ENCODE data around the gene LCA5L.

Gene LCA5L

GRCh38 chr21:39452207-39452969, 6.8 kb upstream of the LCA5L start:
- no peak for TF ChIP-seq CTCF (IDR thresholded peaks at IDR 0.05; ENCODE audit: insufficient read depth, missing control alignments)
- FAIRE-seq = no peak
- no peak for DNase-seq (ENCODE audit: insufficient read length, low spot score)

DNA sequence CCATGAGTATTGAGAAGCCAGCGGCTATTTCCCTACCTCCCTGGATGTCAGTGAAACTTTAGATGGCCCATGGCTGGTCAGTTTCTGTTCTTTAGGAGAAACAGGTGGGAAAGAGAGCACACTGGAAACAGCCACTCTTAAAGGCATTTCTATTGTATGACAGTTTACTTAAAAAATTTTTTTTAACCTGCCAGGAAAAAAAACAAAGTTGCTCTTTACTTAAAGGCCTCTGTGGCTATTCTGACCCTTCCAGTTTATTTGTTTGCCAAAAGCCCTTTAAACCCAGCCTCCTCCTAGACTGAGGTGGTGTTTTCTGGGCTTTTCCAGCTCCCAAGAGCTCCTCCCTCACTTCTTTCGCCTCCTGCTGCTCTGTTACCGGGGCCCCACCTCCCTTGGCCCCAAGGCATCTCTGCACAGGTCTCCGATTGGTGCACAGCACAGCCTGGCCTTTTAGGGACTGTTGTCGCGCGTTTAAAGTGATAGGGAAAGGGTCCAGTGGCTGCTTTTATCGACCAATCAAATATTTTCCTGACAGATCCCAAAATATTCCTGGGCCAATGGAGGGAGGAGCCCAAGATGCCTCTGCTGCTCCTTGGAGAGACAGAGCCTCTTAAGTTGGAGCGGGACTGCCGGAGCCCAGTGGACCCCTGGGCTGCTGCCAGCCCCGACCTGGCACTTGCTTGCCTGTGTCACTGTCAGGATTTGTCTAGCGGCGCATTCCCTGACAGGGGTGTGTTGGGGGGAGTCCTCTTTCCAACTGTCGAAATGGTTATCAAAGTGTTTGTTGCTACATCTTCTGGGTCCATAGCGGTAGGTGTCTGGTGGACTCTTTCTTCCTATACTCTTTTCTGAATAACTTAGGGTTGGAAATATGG, 6.0 kb upstream of the LCA5L start, which contains the start of gene SH3BGR:
TSS of gene SH3BGR (plus strand) at position 639 of the 875 bp plus-strand sequence. CDS start at position 766, 127 bp downstream.
- TF ChIP-seq CTCF (IDR thresholded peaks at IDR 0.05; ENCODE audit: insufficient read depth, missing control alignments) = no peak
- DNase-seq (ENCODE audit: insufficient read length, low spot score) (no peak), FAIRE-seq (no peak)

GRCh38 chr21:39447264-39447663, 1.7 kb upstream of the LCA5L start:
- no peak for TF ChIP-seq CTCF (IDR thresholded peaks at IDR 0.05; ENCODE audit: insufficient read depth, missing control alignments)
- no peak for FAIRE-seq

DNA sequence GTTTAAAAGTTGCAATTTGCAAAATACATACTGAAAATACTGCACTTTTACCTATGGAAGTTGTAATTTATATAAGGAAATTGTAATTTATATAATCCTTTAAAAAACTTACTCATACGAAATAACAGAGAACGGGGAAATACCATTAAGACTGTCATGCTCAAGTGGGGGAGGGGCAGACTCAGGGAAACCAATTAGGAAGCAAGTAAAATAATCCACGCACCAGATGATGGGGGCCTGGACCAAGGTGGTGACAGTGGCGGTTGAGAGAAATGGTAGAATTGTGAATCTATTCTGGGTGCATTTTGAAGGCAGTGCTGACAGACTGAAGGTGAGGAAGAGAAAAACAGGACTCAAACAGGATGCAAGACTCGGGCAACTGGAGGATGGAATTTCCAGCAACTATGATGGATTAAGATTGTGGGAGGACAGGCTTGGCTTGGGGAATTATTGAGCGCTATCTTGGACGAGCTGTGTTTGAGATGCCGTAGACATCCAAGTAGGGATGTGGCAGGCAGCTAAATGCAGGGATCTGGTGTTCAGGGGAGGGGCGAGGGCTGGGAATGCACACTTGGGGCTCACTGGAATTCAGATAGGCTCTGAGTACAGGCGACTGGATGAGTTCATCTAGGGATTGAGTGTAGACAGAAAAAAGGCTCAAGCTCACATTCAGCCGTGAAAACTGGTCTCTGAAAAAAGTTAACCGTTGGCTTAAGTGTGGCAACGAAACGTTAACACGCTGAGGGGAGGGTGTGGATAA, 977 bp downstream of the LCA5L start:
- TF ChIP-seq CTCF (IDR thresholded peaks at IDR 0.05; ENCODE audit: insufficient read depth, missing control alignments) = no peak
- FAIRE-seq (no peak), DNase-seq (ENCODE audit: insufficient read length, low spot score) (no peak)

More at GRCh38 chr21:39447264-39447663, 1.7 kb upstream of the LCA5L start:
- DNase-seq (ENCODE audit: insufficient read length, low spot score) = no peak

DNA sequence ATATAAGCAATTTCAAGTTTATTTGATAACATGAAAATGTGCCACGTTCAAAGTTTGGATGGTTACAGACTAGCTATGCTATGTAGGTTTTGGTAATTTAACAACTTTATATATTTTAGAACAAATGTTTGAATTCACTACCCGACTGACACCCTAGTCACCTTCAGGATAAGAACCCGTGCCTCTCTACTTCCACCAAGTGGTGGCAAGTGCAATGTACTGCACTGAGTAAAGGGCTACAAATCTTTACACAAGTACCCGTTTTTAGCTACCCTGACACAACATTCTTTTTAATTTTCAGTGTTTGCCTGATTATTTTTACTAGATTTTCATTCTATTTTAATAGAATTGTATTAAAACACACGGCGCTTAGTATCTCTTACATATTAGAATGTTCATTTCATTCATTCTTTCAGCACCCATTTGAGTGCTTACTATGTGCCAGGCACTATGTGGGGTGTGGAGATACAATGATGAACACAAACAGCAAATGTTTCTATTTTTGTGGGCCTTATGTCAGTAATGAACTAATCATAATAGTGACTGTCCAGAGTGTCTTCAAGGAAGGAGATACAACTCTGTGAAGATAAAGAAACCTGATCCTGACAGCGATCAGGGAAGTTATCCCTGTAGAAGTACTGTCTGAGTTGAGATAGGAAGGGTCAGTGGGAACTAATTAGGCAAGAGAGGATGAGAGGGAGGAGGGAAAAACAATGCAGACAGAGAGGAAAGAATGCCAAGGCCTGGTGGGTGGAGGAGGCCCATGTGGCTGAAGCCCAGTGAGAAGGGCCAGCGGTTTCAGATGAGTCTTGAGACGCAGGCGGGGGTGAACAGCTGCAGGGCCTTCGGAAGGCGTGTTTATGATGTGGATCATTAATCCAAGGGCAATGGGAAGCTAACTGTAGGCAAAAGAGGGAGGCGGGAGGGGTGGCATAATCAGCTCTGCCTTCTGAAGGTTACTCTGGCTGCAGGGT, 3.8 kb downstream of the LCA5L start:
- no peak for DNase-seq (ENCODE audit: insufficient read length, low spot score)
- no peak for FAIRE-seq

More for the DNA sequence above, 3.8 kb downstream of the LCA5L start:
- peak; percentile 78 for TF ChIP-seq CTCF (IDR thresholded peaks at IDR 0.05; ENCODE audit: insufficient read depth, missing control alignments)

Measured in D721Med (cell line).